B cell (primary cell): ENCODE data around the gene SPPL3.

ENCODE experiments used
- CTCF ChIP-seq: fragments of 200-600 bp; IDR thresholded peaks from one replicate; pipeline ENCODE4 v1.8.0; 2022; ENCODE audit warnings: antibody characterized with exemption, mild to moderate bottlenecking
- EZH2 ChIP-seq: IDR thresholded peaks from 2 replicates; pipeline ENCODE4 v1.6.1; 2012; ENCODE audit warnings: borderline replicate concordance, low read depth, mild to moderate bottlenecking, moderate library complexity, low read length; ENCODE audit not compliant: insufficient read depth, poor library complexity, severe bottlenecking

GRCh38 chr12:120854804-120855203 lies 49.4 kb downstream of the SPPL3 start:
- TF ChIP-seq CTCF (no peak), EZH2 (no peak)
